GM19328 (cell line): ENCODE data around the gene ENO2.
"Not testable (repeated sequence)": the region's sequence is repeated elsewhere in the genome, so short reads cannot be mapped to it uniquely, and the experiment has no call there.

Source experiments
- ATAC-seq: cut with Tn5 transposase; IDR thresholded peaks from one replicate; pipeline ENCODE4 v1.9.1; 2021; ENCODE audit warnings: mild to moderate bottlenecking, moderate library complexity; ENCODE audit not compliant: unreplicated experiment

ENO2 gene

DNA sequence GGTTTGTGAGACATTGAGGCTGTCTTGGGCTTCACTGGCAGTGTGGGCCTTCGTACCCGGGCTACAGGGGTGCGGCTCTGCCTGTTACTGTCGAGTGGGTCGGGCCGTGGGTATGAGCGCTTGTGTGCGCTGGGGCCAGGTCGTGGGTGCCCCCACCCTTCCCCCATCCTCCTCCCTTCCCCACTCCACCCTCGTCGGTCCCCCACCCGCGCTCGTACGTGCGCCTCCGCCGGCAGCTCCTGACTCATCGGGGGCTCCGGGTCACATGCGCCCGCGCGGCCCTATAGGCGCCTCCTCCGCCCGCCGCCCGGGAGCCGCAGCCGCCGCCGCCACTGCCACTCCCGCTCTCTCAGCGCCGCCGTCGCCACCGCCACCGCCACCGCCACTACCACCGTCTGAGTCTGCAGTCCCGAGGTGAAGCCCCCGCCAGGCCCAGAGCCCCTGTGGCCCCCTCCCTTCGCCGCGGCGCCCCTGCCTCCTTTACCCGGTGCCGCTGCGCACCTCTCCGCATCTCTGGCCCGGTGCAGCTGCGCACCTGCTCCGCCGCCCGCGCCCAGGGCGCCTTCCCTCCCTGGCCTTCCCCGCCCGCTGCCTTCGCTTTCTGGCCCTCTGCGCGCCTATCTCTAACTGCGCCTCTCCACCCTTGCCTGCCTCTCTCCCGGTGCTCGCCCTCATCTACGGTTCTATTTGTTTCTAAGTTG is at the start of gene ENO2:
Gene ENO2, plus strand, starts transcription at position 335 of the 701 bp plus-strand sequence. CDS start 1,253 bp downstream, outside the sequence.
- peak; percentile 55 for ATAC-seq

DNA sequence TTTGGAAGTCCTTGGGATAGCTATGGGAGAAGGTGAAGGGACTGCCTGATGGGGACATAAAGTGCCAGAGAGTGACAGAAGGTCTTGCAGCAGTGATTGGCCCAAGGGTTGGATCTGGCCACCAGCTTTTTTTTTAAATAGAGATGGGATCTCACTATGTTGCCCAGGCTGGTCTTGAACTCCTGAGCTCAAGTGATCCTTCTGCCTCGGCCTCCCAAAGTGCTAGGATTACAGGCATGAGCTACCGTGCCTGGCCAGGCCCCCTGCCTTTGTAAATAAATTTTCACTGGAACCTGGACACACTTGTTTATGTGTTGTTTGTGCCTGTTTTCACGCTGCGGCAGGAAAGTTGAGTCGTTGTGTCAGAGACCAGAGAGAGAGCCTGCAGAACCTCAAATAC is 49.1 kb upstream of the ENO2 start:
- not testable (repeated sequence) for ATAC-seq

DNA sequence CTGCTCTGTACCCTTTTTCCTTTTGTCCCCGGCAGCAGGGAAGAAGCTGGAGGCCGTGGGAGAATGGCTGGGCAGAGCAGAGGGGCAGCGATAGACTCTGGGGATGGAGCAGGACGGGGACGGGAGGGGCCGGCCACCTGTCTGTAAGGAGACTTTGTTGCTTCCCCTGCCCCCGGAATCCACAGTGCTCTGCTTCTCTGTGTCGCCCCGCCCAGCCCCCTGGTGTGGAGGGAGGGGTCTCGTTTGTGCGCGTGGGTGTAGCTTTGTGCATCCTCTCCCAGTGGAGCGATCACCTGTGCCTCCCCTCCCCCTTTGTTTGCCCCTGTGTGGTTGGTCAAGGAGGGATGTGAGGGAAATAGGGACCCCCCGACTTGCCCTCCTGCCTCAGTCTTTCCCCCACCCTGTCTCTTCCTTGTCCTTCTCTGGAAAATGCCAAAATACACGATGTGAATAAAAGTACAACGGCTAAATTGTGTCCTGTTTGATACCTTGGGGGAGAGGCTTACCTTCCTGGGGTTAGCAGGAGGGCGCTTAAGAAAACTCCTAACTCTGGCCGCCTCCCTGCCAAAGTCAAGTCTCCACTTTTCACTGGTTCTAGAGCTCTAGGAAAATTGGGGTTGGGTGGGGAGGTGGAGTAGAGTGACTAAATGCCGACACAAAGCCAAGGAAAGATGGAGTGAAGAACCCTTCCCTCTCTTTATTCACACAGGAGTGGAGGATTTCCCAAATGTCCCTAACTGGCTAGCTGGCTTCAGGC is 48.0 kb upstream of the ENO2 start:
- no peak for ATAC-seq

DNA sequence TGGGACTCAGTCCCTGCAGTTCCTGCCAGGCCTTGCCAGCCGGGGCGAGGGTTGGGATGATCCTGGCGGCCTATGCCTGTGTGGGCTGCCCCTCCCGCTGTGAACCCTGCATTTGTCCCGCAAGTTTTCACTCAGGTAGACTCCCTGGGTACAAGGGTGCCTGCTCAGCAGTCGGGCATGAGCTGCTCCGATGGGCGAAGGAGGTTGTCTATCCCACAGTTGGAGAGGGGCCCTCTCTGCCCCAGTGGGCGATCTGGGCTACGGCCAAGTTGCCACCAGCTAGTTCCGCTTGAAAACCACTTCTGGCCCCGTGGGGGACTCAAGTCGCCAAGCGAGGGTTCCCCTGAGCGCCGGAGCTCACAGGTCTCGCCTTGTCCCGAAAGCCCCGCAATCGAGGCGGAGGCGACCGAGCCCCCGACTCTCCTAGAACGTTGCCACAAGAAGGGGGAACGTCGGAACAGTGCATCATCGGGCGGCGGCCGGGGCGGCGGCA is 47.4 kb upstream of the ENO2 start:
- peak; percentile 4 for ATAC-seq

DNA sequence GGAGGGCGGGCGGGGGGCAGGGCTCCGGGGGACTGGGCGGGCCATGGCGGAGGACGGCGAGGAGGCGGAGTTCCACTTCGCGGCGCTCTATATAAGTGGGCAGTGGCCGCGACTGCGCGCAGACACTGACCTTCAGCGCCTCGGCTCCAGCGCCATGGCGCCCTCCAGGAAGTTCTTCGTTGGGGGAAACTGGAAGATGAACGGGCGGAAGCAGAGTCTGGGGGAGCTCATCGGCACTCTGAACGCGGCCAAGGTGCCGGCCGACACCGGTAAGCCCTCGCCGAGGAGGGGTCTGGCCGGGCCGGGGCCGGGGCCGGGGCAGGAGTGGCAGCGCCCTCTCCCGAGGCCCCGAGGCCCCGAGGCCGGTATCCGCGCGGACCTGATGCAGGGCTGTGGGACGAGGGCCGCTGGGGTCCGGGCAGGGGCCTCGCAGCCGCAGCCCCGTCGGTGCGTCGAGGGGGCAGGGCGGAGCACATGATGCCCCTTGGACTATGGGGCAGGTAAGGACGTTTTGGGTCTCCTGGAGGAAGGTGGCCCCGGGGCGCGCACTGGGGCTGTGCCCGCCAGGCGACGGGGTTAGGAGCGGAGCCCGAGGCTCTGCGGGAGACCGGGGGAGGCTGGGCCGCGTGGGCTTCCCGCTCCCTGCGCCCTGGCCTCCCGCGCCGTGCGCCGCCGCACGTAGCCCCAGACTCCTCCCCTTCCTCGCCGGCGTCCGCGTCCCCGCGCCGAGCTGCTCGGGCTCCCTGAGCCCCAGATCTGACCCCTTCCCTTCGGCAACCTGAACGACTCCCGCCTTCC is 46.8 kb upstream of the ENO2 start, which contains the start of gene TPI1:
Gene TPI1, plus strand, starts transcription at position 119 of the 798 bp plus-strand sequence. Its CDS starts 36 bp downstream, at position 155.
- peak; percentile 52 for ATAC-seq

DNA sequence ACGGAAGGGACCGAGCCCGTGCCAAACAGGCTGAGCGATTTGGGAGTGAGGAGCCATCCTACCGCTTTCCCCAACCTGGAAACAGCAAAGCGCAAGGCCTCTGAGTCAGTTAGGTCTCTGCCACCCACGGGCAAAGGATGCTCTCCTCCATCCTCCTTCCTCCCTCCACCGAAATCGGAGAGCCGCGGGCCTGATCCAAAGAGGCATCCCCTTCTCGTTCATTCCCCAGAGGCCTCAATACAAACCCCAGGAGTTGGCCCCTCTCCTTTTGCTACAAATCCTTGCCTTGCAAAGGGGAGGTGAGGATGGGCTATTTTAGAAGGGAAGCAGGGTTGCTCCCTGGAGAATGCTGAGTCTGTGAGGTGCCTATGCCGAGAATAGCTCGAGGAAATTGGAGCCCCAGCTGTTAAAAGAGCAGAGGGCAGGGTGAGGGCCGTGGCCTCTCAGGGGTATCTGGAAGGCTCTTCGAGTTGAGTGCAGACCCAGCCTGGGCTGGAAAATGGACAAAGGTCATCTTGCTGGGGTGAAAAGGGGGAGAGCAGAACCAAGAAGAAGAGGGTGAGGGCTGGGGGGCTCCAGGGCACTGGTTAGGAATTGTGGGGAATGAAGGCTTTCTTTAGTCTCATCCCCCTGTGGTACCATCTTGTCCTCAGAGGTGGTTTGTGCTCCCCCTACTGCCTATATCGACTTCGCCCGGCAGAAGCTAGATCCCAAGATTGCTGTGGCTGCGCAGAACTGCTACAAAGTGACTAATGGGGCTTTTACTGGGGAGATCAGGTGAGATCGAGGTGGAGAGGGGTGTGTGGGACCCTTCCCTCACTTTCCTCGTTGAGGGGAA is 46.0 kb upstream of the ENO2 start:
- ATAC-seq, result no peak

DNA sequence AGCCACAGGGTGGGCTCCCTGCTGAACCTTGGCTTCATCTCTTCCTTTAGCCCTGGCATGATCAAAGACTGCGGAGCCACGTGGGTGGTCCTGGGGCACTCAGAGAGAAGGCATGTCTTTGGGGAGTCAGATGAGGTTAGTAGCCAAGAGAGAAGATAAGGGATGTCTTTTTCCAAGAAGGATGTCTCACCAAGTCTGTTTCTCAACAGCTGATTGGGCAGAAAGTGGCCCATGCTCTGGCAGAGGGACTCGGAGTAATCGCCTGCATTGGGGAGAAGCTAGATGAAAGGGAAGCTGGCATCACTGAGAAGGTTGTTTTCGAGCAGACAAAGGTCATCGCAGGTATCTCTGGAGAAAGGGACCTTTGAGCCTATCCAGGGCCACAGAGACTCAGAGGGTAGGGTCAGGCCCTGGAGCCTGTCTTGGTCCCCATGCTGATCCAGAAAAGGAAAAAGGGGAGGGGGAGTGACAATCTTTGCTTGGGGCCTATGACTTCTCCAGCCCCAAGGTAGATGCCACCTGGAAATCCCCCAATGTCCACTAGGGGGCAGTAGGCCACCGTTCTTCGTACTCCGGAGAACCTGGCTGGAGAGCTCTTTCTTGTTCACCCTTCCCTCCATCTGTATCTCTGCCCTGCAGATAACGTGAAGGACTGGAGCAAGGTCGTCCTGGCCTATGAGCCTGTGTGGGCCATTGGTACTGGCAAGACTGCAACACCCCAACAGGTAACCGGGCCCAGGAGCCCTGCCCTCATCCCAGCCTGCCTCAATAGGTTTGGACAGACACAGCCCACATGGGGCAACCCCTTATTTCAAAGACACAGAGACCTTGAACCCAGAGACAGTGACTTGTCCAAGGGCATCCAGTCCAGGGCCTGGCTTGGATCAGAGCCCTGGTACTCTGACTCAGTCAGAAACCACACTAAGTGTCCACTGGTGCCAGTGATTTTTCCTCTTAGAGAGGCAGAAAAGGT is 45.0 kb upstream of the ENO2 start:
- ATAC-seq, result no peak

DNA sequence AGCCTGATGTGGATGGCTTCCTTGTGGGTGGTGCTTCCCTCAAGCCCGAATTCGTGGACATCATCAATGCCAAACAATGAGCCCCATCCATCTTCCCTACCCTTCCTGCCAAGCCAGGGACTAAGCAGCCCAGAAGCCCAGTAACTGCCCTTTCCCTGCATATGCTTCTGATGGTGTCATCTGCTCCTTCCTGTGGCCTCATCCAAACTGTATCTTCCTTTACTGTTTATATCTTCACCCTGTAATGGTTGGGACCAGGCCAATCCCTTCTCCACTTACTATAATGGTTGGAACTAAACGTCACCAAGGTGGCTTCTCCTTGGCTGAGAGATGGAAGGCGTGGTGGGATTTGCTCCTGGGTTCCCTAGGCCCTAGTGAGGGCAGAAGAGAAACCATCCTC is 44.1 kb upstream of the ENO2 start:
- ATAC-seq, result not testable (repeated sequence)

DNA sequence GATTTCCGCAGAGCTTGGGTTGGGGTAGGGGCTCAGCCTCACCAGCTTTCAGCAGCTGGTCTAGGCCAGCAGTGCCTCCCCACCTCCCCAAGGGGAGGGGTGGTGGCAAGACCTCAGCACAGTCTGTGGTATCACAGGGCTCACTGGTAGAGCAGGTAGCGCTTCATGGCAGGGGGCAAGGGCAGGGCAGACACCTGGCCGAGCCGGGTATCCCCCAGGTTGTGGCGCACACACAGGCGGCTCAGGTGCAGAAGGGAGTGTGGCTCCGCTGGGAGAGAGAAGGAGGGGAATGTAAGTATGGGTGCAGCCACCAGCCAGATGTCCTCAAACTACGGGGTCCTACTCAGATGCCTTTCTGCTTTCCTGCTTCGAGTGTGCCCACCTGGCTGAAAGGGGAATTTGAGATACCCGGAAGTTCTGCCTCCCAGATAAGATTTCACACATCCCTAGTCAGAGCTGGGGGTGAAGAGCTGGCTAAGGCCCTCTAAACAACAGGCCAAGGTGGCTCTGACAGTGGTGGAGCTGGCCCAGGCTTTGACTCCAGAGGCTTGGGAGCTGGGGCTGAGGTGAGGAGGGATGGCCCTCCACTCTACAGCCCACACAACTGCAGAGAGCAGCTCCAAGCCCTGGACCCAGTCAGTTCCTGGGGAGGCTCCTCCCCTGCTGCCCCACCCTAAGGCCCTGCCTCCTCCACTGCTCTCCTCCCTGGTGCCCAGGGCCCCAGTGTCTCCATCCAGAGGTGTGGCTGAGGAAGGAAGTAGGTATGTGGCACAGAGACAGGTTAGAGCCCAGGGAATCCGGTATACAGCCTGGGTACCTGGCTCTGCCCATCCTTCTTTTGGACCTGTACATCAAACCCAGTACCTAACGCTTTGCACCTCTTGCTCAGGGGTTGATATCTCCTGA is 43.1 kb upstream of the ENO2 start:
- ATAC-seq, result no peak

DNA sequence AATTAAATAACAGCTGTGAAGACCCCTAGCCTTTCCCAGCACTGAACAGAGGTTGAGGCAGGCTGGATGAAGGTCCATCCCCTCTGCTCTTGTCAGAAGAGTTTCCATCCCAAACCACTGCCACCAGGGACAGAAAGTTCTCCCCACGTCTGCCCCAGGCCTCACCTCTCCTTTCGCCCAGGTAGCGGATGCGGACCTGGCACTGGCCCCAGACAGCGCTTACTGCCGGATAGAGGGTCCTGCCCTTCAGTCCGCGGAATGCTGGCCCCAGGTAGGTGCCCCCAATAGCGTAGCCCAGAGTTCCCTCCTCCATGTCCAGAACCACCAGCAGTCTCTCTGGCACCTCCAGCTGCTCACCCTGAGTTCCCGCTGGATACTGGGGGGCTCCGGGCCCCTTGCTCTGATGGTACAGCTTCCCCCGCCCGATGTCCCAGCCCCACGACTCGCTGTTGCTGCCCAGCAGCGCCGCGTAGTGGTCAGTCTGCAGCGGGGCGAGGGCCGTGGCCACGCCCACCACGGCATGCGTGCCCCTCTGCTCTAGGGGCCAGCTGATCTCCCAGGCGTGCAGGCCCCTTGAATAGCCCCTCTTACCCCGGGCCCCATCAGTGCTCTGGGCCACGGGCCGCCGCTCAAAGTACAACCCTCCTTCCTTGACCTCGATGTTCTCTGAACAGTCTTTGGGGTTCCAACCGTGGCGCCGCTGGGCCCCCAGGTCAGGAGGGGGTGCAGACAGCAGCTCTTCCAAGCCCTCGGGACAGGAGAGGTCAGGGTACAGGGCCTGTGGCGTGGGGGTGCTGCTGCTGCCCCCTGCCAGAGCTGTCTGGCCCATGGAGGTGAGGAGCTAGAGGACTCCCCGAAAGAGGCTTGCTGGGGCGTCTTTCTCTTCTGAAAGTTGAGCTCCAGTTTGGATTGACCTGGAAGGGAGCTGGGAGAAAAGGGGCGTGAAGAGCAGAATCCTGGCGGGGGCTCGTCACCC is 42.0 kb upstream of the ENO2 start:
- ATAC-seq, result no peak

DNA sequence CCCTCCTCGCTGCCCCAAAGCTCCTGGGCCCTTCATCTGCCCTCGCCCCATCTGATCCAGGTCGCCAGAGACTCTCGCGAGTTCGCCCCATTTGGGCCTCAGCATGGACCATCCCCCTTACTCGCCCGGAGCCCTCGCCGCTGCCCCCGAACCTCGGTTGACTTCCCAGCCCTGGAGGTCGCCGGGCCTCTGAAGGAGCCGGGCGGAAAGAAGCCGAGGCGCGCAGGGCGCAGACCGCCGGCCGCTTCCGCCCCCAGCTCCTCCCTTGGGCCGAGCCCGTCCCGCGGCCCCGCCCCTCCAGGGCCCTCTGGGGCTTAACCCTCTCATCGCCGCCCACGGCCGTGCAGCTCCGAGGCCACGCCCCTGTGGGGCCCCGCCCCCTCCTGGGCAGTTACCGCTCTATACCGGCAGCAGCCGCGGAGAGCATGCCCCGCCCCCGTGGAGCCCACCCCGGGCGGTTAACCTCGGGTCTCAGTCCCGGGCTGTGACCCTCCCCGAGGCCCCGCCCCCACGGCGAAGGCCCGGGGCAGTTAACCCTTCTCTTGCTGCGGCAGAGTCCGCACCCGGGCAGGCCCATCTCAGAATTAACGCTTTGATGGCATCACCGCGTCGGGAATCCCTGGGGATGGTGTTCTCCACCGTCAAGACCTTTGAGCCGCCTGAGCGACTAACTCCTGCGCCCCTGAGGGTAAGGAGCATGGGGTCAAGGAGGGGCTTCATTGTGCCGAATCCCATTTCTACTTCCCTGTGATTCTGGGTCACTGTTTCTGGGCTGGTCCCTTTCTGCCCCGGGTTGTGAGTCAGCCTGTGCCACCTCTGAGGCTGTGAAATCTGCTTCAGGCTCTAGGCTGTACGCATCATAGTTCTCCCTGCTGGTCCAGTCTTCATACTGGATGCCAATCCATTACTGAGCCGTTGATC is 41.0 kb upstream of the ENO2 start, which contains the start of gene SPSB2:
Gene SPSB2, minus strand, starts transcription at position 210 of the 921 bp plus-strand sequence. CDS start 402 bp downstream, outside the sequence.
- peak; percentile 75 for ATAC-seq

DNA sequence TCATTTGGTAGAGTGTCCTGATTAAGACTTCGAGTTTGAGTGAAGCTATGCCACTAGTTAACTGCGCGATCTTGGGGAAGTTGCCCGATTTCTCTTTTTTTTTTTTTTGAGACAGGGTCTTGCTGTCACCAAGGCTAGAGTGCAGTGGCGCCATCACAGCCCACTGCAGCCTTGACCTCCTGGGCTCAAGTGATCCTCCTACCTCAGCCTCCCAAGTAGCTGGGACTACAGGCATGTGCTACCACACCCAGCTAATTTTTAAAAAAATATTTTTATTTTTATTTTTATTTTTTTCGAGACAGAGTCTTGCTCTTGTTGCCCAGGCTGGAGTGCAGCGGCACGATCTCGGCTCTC is 40.4 kb upstream of the ENO2 start:
- ATAC-seq, result not testable (repeated sequence)

DNA sequence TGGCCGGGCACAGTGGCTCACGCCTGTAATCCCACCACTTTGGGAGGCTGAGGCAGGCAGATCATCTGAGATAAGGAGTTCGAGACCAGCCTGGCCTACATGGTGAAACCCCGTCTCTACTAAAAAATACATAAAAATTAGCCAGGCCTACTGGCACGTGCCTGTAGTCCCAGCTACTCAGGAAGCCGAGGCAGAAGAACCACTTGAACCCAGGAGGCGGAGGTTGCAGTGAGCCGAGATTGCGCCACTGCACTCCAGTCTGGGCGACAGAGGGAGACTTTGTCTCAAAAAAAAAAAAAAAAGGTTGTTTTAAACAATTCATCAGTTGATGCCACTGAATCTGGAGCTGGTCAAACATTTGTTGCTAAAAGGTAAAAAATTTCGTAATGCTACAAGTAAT is 34.6 kb upstream of the ENO2 start:
- ATAC-seq, result not testable (repeated sequence)

DNA sequence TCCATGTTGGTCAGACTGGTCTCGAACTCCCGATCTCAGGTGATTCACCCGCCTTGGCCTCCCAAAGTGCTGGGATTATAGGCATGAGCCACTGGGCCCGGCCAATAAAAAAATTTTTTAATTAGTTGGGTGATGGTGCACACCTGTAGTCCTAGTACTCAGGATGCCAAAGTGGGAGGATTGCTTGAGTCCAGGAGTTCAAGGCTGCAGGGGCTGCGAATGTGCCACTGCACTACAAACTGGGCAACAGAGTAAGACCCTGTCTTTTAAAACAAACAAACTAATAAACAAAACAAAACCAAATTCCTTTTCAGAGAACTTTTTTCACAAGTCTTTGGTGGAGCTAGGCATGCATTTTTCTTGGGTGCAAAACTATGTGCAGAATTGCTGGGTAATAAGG is 31.1 kb upstream of the ENO2 start:
- no peak for ATAC-seq

DNA sequence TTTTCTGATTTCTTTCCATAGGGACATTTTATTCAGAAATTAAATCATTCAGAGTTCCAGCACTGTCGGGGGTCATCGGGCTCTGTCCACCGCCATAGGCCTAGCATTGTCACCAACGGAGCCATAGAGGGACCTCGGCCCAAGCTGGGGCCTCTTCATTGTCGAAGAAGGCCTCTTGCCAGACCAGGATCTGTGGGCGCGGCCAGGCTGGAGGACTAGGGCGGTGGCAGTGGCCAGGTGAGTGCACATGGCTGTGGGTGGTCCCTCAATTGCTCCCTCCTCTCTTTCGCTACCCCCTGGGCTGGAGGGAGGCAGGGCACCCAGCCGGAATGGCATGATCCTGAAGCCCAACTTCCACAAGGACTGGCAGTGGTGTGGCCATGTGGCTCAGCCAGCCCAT is 30.7 kb upstream of the ENO2 start:
- ATAC-seq, result no peak

DNA sequence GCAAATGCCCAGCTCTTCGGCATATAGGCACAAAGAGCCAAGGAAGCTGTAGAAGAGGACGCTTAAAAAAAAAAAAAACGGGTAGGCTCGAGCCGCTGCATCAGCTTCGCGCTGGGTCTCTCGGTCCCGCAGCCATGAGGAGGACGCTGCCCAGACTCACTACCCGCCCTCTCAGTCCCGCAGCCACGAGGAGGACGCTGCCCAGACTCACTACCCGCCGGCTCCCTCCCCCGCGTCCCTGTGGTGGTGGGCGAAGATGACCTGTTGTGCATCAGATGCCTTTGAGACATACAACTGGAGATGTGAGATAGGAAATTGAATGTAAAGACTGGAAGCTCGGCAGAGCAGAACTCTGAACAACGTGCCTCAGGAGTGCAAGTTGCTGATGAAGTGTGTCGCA is 29.8 kb upstream of the ENO2 start:
- no peak for ATAC-seq
